Mucosa of gallbladder (tissue), 1 donor: ENCODE results near the gene NDUFA3. TPM values are rescaled to one million over a fixed set of nuclear protein-coding genes. Genes with fewer than 3 reads are reported as not detected.

Source experiments
- total RNA-seq: library from RNA; stranded (reverse); gene quantifications from one replicate; pipeline ENCODE4 v1.2.1, GENCODE V29; 2021
- donor health status: DM: no; HTN: no; CAD: no.

Gene NDUFA3
- total RNA-seq, 1 donor from 2014 or later = 177 TPM

Other genes with a start within 250 kb of the NDUFA3 start
- 125 TPM for gene MYADM, start 235.0 kb upstream of the NDUFA3 start, total RNA-seq
- 0.09 TPM for gene PRKCG, start 220.7 kb upstream of the NDUFA3 start, total RNA-seq
- gene CACNG7, start 193.6 kb upstream of the NDUFA3 start, total RNA-seq = not detected
- 0.12 TPM for gene CACNG8, start 139.9 kb upstream of the NDUFA3 start, total RNA-seq
- not detected for gene CACNG6, start 111.2 kb upstream of the NDUFA3 start, total RNA-seq
- gene VSTM1, start 39.0 kb upstream of the NDUFA3 start, total RNA-seq = not detected
- gene TARM1, start 21.5 kb upstream of the NDUFA3 start, total RNA-seq = not detected
- gene OSCAR, start 2.1 kb upstream of the NDUFA3 start, total RNA-seq = 3.9 TPM
- gene TFPT, start 12.8 kb downstream of the NDUFA3 start, total RNA-seq = 23.2 TPM
- 47.1 TPM for gene PRPF31, start 12.9 kb downstream of the NDUFA3 start, total RNA-seq
- 54.2 TPM for gene CNOT3, start 34.9 kb downstream of the NDUFA3 start, total RNA-seq
- gene LENG1, start 56.9 kb downstream of the NDUFA3 start, total RNA-seq = 12.7 TPM
- 198 TPM for gene TMC4, start 70.3 kb downstream of the NDUFA3 start, total RNA-seq
- 263 TPM for gene MBOAT7, start 86.7 kb downstream of the NDUFA3 start, total RNA-seq
- gene TSEN34, start 88.5 kb downstream of the NDUFA3 start, total RNA-seq = 62.6 TPM
- 1,008 TPM for gene RPS9, start 98.0 kb downstream of the NDUFA3 start, total RNA-seq
- 3.1 TPM for gene LILRB3, start 120.2 kb downstream of the NDUFA3 start, total RNA-seq
- 0.95 TPM for gene LILRA6, start 139.9 kb downstream of the NDUFA3 start, total RNA-seq
- 6.5 TPM for gene LILRB5, start 154.4 kb downstream of the NDUFA3 start, total RNA-seq
- gene LILRB2, start 178.3 kb downstream of the NDUFA3 start, total RNA-seq = 3.3 TPM
- gene LILRA5, start 210.3 kb downstream of the NDUFA3 start, total RNA-seq = 1.1 TPM
- 0.26 TPM for gene LILRA4, start 236.3 kb downstream of the NDUFA3 start, total RNA-seq